HG03378 (cell line): Measurements from ENCODE around the gene DDX59.
A peak's percentile ranks its signal among the peaks of the same experiment; 100 is the strongest.

Experiments
- ATAC-seq: cut with Tn5 transposase; IDR thresholded peaks from one replicate; pipeline ENCODE4 v1.9.1; 2021; ENCODE audit warnings: mild to moderate bottlenecking, moderate library complexity; ENCODE audit not compliant: unreplicated experiment

DDX59 gene

DNA sequence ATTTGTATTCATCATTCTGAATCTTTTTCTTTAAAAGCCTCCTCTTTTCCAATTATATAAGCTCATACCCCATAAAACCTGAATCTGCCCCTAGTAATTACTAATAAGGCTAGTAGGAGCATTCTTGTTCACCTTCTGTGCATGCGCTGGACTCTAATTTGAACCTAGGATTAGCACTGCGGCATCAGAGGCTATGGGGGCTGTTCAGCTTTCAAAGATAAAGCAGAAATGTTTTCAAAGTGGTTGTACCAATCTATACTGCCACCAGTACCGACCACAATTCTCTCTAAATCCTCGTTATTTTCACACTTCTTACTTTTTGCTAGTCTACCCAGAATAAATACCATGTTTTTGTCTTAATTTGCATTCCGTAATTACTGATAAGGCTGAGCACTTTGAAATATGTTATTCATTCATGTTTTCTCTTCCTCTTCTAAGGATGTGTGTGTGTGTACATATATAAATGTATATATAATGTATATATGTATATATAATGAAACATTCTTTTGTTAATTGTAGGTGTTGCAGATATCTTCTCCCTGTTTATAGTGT, 1.6 kb upstream of the DDX59 start:
- no peak for ATAC-seq

DNA sequence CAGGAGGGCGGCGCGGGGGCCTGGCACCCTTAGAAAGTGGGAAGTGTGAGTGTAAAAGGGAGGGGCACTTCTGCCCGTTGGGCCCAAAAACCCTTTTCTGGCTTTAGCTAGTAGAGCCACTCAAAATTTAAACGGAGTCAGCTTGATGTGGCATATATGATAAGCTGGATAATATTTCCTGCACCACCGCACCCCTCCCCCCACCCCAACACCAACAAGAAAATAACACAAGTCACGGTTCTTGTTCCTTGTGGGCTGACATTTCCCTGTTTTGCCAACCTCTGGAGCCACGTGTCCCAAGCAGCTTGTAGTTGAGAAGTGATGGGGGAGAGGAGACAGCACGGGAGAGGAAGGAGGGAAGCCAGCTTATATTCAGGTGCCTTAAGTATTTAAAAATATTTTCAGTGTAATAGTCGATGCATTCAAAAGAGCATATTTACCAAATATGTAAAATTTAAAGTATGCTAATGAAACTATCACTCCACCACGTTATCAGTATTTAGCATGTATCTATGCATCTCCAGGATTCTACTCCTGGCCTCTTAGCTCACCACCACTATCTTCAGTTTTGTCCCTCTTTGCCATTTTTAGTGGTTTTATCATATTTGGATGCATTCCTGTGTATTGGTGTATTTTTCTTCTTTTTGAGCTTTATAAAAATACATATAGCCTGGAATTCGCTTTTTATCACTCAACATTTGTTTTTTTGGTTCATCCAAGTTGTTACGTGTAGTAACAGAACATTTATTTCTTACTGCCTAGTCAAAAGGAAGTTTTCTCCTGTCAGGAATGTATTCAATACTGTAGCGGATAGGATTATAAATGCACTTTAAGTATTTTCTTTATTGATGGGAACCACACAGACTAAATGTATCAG, 773 bp upstream of the DDX59 start:
- ATAC-seq, result peak; percentile 21

DNA sequence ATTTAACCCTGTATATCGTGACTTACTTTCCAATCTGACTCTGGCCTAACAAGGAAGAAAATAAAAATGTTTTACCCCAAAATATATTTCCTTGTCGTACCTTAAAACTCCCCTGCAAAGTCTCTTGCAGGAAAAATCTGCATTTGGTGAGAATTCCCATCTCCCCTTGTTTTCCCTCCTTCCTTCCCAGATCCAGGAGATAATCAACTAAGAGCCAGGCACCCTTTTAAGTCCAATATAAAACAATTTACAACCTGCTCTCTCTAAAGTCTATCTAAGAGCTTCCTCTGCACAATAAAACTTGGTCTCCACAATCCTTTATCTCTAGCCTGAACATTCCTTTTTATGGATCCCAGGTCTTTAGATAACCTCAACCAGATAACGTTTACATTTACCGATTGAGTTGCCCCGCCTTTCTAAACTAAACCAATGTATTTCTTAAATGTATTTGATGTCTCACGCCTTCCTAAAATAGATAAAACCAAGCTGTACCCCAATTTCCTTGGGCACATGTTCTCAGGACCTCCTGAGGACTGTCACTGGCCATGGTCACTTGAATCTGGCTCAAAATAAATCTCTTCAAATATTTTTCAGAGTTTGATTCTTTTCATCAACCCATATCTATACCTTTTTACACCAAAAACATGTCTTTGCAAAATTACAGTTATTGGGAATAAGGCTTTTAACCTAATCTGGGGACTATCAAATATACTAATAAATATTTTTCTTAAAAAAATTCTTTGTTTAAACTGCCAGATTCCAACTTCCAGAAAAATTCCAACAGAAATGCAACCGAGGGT, 993 bp downstream of the DDX59 start:
- no peak for ATAC-seq

DNA sequence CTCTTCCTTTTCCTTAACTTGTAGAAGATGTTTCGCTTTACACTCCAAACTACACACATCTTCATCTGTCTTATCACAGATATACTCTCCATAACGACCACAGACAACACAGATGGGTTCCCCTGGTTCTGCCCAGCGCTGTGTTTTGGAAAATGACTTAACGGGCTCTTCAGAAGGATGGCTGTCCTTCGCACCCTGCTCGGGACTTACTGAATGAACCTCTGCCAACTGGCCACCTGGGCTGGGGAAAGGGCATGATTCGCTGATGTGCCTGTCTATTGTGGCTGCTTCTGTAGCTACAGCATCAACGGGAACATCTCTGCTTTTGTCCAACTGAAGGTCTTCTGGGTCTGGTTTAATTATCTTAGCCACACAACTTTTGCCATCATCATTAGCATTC, 3.4 kb downstream of the DDX59 start:
- ATAC-seq, result no peak

DNA sequence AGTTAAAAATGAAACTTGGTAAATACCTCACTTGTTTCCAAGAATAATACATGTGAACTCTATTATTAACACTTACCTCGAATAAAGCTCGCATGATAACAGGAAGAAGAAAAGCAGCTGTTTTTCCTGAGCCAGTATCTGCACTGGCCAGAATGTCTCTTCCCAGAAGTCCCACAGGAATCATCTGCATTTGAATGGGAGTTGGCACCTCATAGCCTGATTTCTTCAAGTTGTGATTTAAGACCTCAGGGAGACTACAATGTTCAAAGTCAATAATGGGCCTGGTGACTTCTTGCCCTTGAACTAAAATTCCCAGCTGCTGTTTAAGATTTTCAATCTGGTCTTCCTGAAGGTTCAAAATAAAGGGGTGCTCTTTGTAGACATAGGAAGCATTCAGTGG, 3.8 kb downstream of the DDX59 start:
- ATAC-seq, result no peak

DNA sequence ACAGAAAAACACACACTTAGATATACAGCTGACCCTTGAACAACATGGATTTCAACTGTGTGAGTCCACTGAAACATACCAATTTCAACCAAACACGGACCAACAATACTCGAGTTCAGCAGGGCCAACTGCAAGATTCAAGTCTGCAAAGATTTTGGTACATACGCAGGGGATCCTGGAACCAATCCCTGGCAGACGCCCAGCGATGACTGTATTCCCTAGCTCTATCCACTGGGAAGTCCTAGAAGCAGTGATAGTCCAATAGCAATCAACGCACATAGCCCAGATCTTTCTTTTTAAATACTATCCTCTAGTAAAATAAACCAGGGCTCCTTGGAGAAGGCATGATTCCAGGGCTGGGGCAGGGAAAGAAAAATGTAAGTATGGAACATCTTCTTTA, 9.0 kb downstream of the DDX59 start:
- no peak for ATAC-seq

DNA sequence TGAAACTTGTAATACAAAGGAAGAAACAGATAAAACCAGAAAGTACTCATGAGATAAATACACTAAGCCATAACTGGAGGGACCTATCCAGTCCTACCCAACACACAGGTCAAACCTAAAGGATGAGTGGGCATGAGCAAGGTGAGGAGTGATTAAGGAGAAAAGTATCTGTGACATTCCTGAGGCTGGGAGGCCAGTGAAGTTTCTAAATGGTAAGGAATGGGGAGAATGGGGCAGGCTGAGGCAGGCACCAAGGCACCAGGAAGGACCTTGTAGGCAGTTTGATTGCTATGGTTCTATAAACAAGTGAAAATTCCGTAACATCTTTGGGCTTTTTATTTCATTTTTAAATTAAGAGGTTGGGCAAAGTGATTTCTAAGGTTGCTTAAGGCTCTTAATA, 10.4 kb downstream of the DDX59 start:
- no peak for ATAC-seq

DNA sequence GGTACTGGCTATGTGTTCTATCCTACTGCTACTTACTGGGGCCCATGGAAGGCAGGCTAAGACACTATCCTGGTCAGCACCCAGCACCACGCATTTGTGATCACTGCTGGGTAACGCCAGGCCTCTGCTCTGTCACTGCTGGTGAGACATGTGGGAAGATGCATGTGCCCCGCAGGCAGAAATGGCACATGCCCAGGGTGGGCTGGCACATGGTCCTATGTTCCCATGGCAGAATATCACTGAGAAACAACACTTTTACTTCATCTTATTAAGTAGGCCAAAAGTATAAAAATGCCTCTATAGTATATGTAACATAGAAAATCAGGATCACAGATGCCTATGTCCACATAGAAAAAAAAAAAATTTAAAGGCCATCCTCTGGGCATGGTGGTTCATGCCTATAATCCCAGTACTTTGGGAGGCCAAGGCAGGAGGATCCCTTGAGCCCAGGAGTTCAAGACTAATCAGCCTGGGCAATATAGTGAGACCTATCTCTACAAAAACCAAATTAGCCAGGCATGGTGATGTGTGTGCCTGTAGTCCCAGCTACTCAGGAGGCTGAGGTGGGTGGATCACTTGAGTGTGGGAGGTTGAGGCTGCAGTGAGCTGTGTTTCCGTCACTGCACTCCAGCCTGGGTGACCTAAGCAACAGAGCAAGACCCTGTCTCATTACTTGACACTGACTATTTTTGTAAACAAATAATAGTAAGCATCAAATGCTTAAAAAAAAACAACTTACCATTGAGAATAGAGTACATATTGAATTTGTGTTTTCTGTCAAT, 11.5 kb downstream of the DDX59 start:
- ATAC-seq, result no peak

DNA sequence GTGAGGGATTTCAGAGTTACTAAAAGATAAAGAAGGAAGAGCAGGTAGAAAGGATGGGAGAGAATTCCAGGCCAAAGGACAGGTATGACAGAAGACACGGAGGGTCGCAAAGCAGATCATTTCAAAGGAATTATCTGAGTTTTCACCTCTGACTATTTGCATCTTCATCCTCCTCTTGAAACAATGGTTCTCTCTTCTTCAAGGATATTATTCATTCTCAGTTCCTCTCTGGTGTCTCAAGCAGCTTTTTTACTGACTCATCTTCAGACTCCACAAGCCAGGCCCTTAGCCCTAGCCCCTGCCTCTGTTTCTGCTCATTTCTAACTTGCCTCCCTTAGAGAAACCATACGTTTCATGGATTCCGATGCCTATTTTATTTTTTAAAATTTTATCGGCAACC, 15.0 kb downstream of the DDX59 start:
- peak; percentile 87 for ATAC-seq

DNA sequence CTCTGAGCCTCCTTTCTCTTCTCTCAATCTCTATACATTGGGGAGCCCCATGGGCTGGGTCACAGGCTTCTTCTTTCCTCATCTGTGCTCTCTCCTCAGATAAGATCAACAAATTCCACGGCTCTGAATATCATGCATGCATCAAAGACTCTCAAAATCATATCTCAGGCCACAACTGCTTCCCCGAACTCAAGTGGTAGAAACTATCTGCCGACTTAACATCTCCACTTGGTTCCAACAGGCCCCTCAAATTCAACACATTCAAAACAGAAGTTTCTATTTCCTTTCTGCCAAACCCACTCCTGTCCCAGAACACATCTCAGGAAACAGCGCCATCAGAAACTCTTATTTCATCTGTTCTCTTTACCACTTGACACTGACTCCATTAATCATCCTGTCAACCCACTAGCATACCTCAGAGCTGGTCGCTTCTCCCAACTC, 16.7 kb downstream of the DDX59 start:
- ATAC-seq, result peak; percentile 34

DNA sequence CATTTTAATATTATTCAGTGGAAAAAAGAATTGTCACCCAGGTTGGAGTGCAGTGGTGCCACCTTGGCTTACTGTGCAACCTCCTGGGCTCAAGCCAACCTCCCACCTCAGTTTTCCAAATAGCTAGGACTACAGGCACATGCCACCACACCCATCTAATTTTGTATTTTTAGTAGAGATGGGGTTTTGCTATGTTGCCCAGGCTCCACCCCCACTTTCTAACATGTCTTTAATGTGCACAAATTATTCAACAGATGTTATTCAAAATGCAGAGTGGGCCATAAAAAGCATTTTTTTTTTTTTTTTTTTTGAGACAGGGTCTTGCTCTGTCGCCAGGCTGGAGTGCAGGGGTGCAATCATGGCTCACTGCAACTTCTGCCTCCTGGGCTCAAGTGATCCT, 17.3 kb downstream of the DDX59 start:
- ATAC-seq, result no peak

DNA sequence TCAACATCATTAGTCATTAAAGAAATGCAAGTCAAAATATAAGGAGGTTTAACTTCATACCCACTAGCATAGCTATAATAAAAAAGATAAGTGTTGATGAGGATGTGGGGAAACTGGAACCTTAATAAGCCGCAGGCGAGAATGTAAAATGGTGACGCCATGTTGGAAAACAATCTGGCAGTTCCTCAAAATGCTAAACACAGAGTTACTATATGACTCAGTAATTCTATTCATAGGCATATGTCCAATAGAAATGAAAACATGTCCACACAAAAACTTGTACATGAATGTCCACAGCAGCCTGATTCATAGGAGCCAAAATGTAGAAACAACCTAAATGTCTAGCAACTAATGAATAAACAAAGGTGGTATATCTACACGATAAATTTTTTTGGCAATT, 23.2 kb downstream of the DDX59 start:
- no peak for ATAC-seq

DNA sequence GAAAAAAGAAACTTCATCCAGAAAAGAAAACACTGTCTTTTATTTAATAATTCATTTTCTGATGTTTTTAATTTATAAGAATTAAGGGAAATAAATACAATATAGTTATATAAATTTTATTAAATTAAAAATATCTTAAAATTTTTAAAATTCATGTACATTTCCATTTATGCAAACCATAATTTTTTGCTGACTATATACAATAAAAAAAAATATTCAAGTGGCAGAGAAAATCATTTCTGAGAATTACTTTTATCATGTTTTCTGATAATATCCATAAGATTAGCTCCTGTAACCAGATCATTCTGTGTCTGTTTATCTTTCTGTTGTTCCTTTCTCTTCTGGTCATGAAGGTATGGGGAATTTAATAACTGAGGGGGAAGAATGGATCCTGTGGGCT, 25.7 kb downstream of the DDX59 start:
- ATAC-seq, result no peak

DNA sequence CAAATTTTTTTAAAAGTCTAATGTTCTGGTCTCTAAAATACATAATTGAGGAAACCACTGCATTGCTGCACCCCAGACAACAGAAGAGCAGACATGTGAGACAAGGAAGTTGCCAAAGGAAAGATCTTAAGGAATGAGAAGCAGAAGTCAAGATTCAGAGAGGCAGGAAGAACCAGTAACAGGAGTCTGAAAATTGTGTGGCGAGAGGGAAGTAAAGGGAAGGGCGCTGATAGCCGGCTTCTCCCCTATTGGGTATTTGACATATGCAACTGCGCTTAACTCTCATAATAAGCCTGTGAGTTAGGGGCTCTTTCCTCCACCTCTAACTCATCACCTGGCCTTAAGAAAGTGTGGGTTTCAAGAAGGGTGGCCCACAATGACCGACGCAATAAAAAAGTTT, 27.2 kb downstream of the DDX59 start:
- ATAC-seq, result no peak

DNA sequence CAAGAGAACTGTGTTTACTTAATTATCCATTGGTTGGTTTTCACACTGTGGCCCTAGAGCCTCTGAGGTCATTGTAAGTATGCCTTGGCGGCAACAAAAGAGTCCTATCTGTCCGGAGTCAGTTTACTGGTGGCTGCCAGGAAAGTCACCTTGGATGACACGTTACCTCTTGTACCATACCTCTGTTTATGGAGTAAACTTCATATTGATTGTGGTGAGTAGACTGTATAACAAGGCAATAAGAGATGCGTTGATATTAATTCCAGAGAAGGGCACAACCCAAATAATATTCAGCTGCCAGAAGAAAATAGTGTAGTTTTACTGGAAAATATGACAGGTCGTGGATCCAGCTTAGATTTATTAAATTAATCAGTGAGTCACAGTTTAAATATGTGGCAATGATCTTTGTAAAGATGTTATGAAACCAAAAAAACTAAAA, 28.7 kb downstream of the DDX59 start:
- ATAC-seq, result no peak

DNA sequence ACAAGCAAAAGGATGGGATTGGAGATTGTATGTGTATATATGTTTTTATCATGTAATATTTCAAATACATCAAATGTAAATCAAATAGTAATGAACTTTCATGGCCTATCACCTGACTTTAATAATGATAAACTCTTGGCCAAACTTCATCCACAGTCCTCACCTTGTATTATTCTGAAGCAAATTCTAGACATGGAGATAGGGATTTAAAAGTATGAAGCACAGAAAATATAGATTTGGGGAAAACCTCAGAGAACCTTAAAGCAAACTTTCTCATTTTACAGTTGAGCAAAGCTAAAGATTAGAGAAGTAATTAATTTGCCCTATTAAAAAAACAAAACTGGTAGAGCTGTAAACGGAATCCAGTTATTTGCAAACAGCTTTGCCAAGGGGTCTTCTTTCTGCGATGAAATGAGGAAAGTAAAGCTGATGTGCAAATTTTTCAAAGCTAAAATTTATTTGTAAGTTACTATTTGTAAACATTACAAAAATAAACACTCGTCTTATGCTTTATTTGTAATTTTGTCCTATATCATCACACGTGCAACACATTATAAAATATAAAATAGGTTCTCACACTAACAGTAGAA, 29.2 kb downstream of the DDX59 start:
- no peak for ATAC-seq

DNA sequence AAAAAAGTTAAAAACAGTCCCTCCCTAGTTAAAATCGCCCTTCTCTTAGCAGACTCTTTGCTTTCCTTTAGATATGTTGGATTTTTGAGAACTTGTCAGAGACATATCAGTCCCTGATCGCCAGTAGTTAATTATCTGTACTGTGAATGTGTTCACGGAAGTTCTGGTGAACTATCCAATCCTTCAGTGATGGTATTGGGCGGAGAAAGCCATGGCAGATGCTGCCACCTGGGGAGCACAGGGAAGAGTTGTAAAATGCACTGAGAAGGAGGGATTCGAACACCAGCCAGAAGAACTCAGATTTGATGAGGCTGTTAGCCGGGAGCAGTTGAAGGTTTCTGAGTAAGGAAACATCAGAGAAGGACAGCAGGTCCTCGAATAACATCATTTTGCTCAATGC, 31.6 kb downstream of the DDX59 start:
- no peak for ATAC-seq

DNA sequence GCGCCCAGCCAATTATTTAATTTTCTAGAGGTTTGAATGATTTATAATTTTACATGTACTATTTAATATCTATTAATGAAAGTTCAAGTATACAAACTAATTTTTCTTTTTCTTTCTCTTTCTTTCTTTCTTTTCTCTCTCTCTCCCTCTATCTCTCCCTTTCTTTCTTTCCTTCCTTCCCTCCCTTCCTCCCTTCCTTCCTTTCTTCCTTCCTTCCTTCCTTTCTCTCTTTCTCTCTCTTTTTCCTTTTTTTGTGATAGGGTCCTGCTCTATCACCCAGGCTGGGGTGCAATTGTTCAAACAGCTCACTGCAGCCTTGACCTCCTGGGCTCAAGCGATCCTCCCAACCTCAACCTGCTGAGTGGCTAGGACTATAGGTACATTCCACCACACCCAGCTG, 33.0 kb downstream of the DDX59 start:
- ATAC-seq, result no peak

DNA sequence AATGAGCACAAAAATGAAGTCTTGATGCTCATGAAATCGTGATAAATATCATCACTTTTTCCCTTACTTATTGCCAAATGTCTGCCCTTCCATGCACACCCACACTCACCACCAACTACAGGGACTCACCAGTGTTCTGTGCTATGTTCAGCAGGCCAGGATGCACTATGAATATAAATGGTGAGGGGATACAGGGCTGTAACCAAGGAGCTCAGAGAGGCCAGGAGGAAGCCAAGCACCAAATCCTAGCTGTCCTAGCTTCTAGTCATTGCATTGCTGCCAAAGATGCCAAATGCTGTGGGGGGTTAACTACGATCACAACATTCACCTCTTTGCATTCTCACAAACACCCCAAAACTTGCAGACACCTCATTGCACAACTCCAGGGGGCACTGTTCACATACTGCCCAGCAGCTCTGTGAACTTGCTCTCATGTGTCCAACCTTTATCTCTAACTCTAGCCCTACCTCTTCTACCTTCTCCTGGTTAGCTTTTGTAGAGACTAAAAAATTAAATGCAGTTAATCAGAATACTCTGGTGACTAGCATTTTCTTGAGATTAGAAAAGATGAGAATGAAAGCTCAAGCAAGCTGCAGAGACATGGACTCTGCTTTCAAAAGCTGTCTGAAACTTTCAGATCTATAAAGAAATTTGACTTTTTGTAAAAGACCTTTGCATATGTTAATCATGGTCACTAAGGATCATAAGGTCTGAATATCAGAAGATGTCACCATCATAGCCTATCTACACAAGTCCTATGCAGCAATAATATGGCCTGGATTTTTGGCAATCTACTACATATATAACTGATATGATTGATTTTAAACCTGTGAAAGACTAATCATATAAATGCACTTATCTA, 35.2 kb downstream of the DDX59 start:
- ATAC-seq, result no peak

DNA sequence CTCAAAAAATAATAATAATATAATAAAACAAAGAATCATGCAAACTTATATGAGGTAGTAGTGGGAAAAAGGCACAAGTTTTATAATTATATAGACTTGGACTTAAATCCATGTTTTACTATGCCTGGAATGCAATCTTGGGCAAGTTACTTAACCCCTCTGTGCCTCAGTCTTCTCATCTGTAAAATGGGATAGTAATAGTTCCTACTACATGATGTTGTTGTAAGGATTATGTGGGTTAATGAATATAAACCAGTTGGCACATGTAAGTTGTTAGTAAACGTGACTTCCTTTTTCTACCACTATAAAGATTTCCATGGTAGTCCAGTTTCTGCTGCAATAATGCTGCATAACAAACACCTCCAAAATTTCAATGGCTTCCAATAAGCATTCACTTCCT, 38.3 kb downstream of the DDX59 start:
- ATAC-seq, result no peak
